Breast epithelium (tissue), 4 donors: ENCODE measurements around the gene ORM2. TPM values are rescaled to one million over a fixed set of nuclear protein-coding genes. Genes with fewer than 3 reads are reported as not detected.

Source experiments
- DNase-seq, 2 donors: peaks; one replicate each; pipeline ENCODE4 v3.0.0-alpha.2; 2019; ENCODE audit warnings: low spot score in 2 of 2
- H3K27ac ChIP-seq, 2 donors: fragments of 200-600 bp; sonication (generic) in 1 of 2; one replicate each; pipeline ENCODE4 v1.5.1; 2016 to 2019; ENCODE audit warnings: mild to moderate bottlenecking in 1 of 2
- H3K27me3 ChIP-seq, 2 donors: fragments of 200-600 bp; sonication (generic) in 1 of 2; one replicate each; pipeline versions ENCODE4 v1.5.1 to v1.6.0; 2017 to 2019; ENCODE audit warnings: control low read depth in 1 of 2, mild to moderate bottlenecking in 1 of 2
- H3K36me3 ChIP-seq: fragments of 200-600 bp; one replicate; pipeline ENCODE4 v1.5.1; 2019
- H3K4me1 ChIP-seq, 2 donors: fragments of 200-600 bp; sonication (generic); one replicate each; pipeline ENCODE4 v1.5.1; 2016 to 2019; ENCODE audit warnings: control low read depth in 1 of 2
- H3K4me3 ChIP-seq, 3 donors: fragments of 200-600 bp; sonication (generic); 1 replicate in 2 of 3; 2 replicates in 1 of 3; pipeline ENCODE4 v1.5.1; 2016 to 2019; ENCODE audit warnings: mild to moderate bottlenecking in 3 of 3, moderate library complexity in 2 of 3
- H3K9me3 ChIP-seq, 2 donors: fragments of 200-600 bp; sonication (generic) in 1 of 2; one replicate each; pipeline ENCODE4 v1.5.1; 2016 to 2019; ENCODE audit warnings: control low read depth in 1 of 2
- CTCF ChIP-seq, 3 donors: fragments of 450-650 bp; IDR thresholded peaks; one replicate each; pipeline ENCODE4 v1.5.1; 2016 to 2017; ENCODE audit warnings: antibody characterized with exemption in 3 of 3, mild to moderate bottlenecking in 3 of 3, moderate library complexity in 3 of 3
- POLR2A ChIP-seq: fragments of 450-650 bp; IDR thresholded peaks from one replicate; pipeline ENCODE4 v1.6.1; 2016; ENCODE audit warnings: antibody characterized with exemption, mild to moderate bottlenecking, moderate library complexity
- POLR2AphosphoS5 ChIP-seq, 3 donors: sonication (generic); formaldehyde crosslinking; IDR thresholded peaks; one replicate each; pipeline ENCODE4 v1.6.1; 2017; ENCODE audit warnings: antibody characterized with exemption in 3 of 3
- intact Hi-C: fragments of 100-400 bp; cut with DNase I; formaldehyde crosslinking; loops from one replicate; pipeline ENCODE4 v1.15.1; 2023; ENCODE audit warnings: low total_unique reads
- total RNA-seq, 3 donors: library from RNA; depleted of rRNA; stranded (reverse); fragments of >200 nt; gene quantifications; one replicate each; pipeline ENCODE4 v1.1.0, GENCODE V29; 2016

ORM2 gene
- total RNA-seq, 3 donors from 2014 or later: 1.6 to 2.9 TPM; not detected in 1

- no peaks in the 10 kb centered on the region for H3K27me3 ChIP-seq
- no peak overlapping the region for H3K4me3 ChIP-seq
- no peak for DNase-seq
- no peaks in the 10 kb centered on the region for H3K36me3 ChIP-seq
- H3K27ac ChIP-seq: peak overlapping the region in 1 of 2 donors; percentile 3
- TF ChIP-seq POLR2A (no peak), POLR2AphosphoS5 (IDR thresholded peaks at IDR 0.05) (no peak), CTCF (IDR thresholded peaks at IDR 0.05) (no peak)
- intact Hi-C loops: no loop called here
- peaks cover 0 to 7% of the 10 kb centered on the region in 2 donors for H3K9me3 ChIP-seq
- H3K4me1 ChIP-seq: no peaks in the 10 kb centered on the region
These were observed 15.3 kb upstream of the ORM2 start for GRCh38 chr9:114314256-114314867.

- H3K27ac ChIP-seq: peak overlapping the region in 1 of 2 donors; percentile 3
- DNase-seq: peak in 1 of 2 donors; percentile 52
These were observed 14.6 kb upstream of the ORM2 start for GRCh38 chr9:114314881-114315722.

GRCh38 chr9:114315723-114316363 lies 13.8 kb upstream of the ORM2 start:
- Histone ChIP-seq H3K9me3 (peaks cover 0 to 7% of the 10 kb centered on the region in 2 donors), H3K27me3 (no peaks in the 10 kb centered on the region), H3K27ac (no peak overlapping the region), H3K36me3 (no peaks in the 10 kb centered on the region), H3K4me3 (no peak overlapping the region), H3K4me1 (no peaks in the 10 kb centered on the region)
- intact Hi-C loops: no loop called here
- TF ChIP-seq POLR2AphosphoS5 (IDR thresholded peaks at IDR 0.05): no peak
- no peak for TF ChIP-seq POLR2A
- TF ChIP-seq CTCF (IDR thresholded peaks at IDR 0.05): no peak
- no peak for DNase-seq

More at GRCh38 chr9:114314881-114315722, 14.6 kb upstream of the ORM2 start:
- peaks cover 0 to 7% of the 10 kb centered on the region in 2 donors for H3K9me3 ChIP-seq
- no peaks in the 10 kb centered on the region for H3K27me3 ChIP-seq
- H3K36me3 ChIP-seq: no peaks in the 10 kb centered on the region
- no peaks in the 10 kb centered on the region for H3K4me1 ChIP-seq
- TF ChIP-seq CTCF (IDR thresholded peaks at IDR 0.05): no peak
- no peak for TF ChIP-seq POLR2A
- TF ChIP-seq POLR2AphosphoS5 (IDR thresholded peaks at IDR 0.05): no peak
- no peak overlapping the region for H3K4me3 ChIP-seq
- intact Hi-C loops: no loop called here

GRCh38 chr9:114316605-114317230 lies 13.0 kb upstream of the ORM2 start:
- no peaks in the 10 kb centered on the region for H3K36me3 ChIP-seq
- no peaks in the 10 kb centered on the region for H3K27me3 ChIP-seq
- TF ChIP-seq CTCF (IDR thresholded peaks at IDR 0.05) (no peak), POLR2AphosphoS5 (IDR thresholded peaks at IDR 0.05) (no peak), POLR2A (no peak)
- no peak overlapping the region for H3K27ac ChIP-seq
- intact Hi-C loops: no loop called here
- no peak for DNase-seq
- no peak overlapping the region for H3K4me3 ChIP-seq
- peaks cover 0 to 7% of the 10 kb centered on the region in 2 donors for H3K9me3 ChIP-seq
- no peaks in the 10 kb centered on the region for H3K4me1 ChIP-seq
